Left renal cortex interstitium (tissue), 4 donors: ENCODE data around the gene SMYD3. TPM values are rescaled to one million over a fixed set of nuclear protein-coding genes. Genes with fewer than 3 reads are reported as not detected.

ENCODE experiments used
- DNase-seq, 4 donors: peaks; one replicate each; pipeline ENCODE4 v3.0.0-alpha.2; 2013; ENCODE audit warnings: low read depth in 4 of 4, low spot score in 2 of 4, missing footprints in 1 of 4
- polyA plus RNA-seq, 4 donors: library from polyadenylated mRNA; unstranded; fragments of 120-200 nt; gene quantifications; one replicate each; pipeline ENCODE4 v1.2.1, GENCODE V29; 2013; ENCODE audit not compliant: insufficient read length in 4 of 4

The SMYD3 gene
- polyA plus RNA-seq, 4 donors: 23.8 to 31.7 (median 27.7) TPM

- no peak for DNase-seq
Measured at GRCh38 chr1:246189126-246189525, 318.0 kb downstream of the SMYD3 start.

- DNase-seq: no peak
Measured at GRCh38 chr1:246187834-246188372, 319.2 kb downstream of the SMYD3 start.

- no peak for DNase-seq
Measured at GRCh38 chr1:246184503-246184902, 322.6 kb downstream of the SMYD3 start.

GRCh38 chr1:246182149-246182851 is 324.8 kb downstream of the SMYD3 start:
- no peak for DNase-seq

- no peak for DNase-seq
Measured at GRCh38 chr1:246181241-246181640, 325.8 kb downstream of the SMYD3 start.

- no peak for DNase-seq
Measured at GRCh38 chr1:246179401-246179800, 327.7 kb downstream of the SMYD3 start.

GRCh38 chr1:246178717-246179311 is 328.3 kb downstream of the SMYD3 start:
- DNase-seq: no peak

- DNase-seq: no peak
Measured at GRCh38 chr1:246176126-246177024, 330.7 kb downstream of the SMYD3 start.

GRCh38 chr1:246170574-246171261 is 336.4 kb downstream of the SMYD3 start:
- DNase-seq: no peak

GRCh38 chr1:246169486-246169885 is 337.6 kb downstream of the SMYD3 start:
- DNase-seq: no peak

- DNase-seq: no peak
Measured at GRCh38 chr1:246169019-246169418, 338.1 kb downstream of the SMYD3 start.

- no peak for DNase-seq
Measured at GRCh38 chr1:246166841-246167240, 340.2 kb downstream of the SMYD3 start.

GRCh38 chr1:246165826-246166709 is 341.0 kb downstream of the SMYD3 start:
- no peak for DNase-seq

GRCh38 chr1:246164764-246165163 is 342.3 kb downstream of the SMYD3 start:
- no peak for DNase-seq

GRCh38 chr1:246162560-246162959 is 344.5 kb downstream of the SMYD3 start:
- no peak for DNase-seq

- DNase-seq: no peak
Measured at GRCh38 chr1:246161626-246162025, 345.5 kb downstream of the SMYD3 start.

GRCh38 chr1:246160905-246161304 is 346.2 kb downstream of the SMYD3 start:
- DNase-seq: no peak

GRCh38 chr1:246160374-246160773 is 346.7 kb downstream of the SMYD3 start:
- DNase-seq: no peak
